Gastroesophageal sphincter (tissue), 3 donors: ENCODE measurements around the gene C3orf18.

Source experiments
- EP300 ChIP-seq: sonication (generic); formaldehyde crosslinking; IDR thresholded peaks from one replicate; pipeline ENCODE4 v1.6.1; 2017; ENCODE audit warnings: antibody characterized with exemption, mild to moderate bottlenecking
- TF ChIP-seq, protein P1 (sequence below), 4 experiments: fragments of 200-600 bp in 2 of 4; fragments of 450-650 bp in 2 of 4; sonication (generic) in 1 of 4; IDR thresholded peaks; one replicate each; pipeline ENCODE4 v1.5.1; 2017 to 2019; ENCODE audit warnings: antibody characterized with exemption in 4 of 4, mild to moderate bottlenecking in 2 of 4, moderate library complexity in 2 of 4

DNA sequence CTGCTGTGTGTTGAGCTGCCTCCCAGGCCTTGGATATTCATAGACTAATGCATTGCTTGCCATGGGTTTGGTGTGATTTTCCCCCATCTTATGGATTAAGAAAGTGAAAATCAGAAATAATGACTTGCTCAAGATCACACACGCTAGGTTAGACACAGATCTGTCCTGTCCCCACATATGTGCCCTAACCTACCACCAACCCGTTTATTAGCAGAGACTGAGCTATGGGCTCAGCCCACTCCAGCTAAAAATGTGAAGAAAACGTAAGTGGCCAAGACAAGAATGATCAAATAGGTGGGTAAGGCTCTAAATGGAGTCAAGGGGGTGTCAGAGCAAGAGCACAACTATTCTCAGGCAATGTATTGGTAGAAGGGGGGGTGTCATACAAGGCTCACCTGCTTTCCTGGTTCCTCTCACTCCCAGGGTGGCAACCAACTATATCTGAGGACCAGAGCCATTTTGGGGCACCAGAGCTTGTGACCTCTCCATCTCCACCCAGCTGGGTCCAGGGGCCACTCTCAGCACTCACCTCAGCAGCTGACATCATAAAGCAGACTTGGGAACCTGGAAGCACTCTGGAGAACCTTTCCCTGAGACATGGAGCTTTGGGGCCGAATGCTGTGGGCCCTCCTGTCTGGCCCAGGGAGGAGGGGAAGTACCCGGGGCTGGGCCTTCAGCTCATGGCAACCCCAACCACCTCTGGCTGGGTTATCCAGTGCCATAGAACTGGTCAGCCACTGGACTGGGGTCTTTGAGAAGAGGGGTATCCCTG is 3.1 kb upstream of the C3orf18 start:
- no peak for TF ChIP-seq EP300
- TF ChIP-seq, protein P1, sequence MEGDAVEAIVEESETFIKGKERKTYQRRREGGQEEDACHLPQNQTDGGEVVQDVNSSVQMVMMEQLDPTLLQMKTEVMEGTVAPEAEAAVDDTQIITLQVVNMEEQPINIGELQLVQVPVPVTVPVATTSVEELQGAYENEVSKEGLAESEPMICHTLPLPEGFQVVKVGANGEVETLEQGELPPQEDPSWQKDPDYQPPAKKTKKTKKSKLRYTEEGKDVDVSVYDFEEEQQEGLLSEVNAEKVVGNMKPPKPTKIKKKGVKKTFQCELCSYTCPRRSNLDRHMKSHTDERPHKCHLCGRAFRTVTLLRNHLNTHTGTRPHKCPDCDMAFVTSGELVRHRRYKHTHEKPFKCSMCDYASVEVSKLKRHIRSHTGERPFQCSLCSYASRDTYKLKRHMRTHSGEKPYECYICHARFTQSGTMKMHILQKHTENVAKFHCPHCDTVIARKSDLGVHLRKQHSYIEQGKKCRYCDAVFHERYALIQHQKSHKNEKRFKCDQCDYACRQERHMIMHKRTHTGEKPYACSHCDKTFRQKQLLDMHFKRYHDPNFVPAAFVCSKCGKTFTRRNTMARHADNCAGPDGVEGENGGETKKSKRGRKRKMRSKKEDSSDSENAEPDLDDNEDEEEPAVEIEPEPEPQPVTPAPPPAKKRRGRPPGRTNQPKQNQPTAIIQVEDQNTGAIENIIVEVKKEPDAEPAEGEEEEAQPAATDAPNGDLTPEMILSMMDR (IDR thresholded peaks at IDR 0.05) = no peak
